ENCODE measurements around the gene ARFGEF2.

DNA sequence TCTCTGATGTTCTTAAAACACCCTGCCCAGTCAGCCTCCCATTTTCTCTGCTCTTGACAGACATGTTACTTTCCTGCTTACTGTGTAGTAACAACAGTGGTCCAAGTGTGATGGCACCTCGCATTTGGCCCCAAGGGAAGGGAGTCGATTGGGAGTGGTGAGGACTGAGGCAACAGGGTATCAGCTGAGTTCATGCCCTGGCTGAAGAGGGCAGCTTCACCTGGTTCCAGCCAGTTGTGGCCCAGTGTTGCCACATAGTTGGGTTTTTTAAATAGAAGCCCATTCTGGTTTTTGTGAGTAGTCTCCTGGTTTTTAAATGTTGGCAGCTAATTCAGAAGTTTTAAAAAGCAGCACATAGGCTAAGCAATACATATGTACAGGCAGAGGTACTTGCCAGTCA lies 37.2 kb downstream of the ARFGEF2 start:
- TF ChIP-seq, protein P1, sequence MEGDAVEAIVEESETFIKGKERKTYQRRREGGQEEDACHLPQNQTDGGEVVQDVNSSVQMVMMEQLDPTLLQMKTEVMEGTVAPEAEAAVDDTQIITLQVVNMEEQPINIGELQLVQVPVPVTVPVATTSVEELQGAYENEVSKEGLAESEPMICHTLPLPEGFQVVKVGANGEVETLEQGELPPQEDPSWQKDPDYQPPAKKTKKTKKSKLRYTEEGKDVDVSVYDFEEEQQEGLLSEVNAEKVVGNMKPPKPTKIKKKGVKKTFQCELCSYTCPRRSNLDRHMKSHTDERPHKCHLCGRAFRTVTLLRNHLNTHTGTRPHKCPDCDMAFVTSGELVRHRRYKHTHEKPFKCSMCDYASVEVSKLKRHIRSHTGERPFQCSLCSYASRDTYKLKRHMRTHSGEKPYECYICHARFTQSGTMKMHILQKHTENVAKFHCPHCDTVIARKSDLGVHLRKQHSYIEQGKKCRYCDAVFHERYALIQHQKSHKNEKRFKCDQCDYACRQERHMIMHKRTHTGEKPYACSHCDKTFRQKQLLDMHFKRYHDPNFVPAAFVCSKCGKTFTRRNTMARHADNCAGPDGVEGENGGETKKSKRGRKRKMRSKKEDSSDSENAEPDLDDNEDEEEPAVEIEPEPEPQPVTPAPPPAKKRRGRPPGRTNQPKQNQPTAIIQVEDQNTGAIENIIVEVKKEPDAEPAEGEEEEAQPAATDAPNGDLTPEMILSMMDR (conservative IDR thresholded peaks at IDR 0.05; ENCODE audit: low read length), result no peak
- no peak for TF ChIP-seq EZH2phosphoT487 (IDR thresholded peaks at IDR 0.05; ENCODE audit: borderline replicate concordance)

Measured in Loucy (cell line).